GM12878 (cell line): ENCODE measurements around the gene NTF3. TPM values are rescaled to one million over a fixed set of nuclear protein-coding genes. Genes with fewer than 3 reads are reported as not detected.

Experiments used
- ATAC-seq: fragments of 200-7000 bp; cut with Tn5 transposase; 3 replicates; pipeline ENCODE4 v1.9.1; 2020; ENCODE audit warnings: mild to moderate bottlenecking, moderate library complexity
- BruUV-seq: library from RNA; stranded (reverse); fragments of 400-500 nt; replicated peaks from 2 replicates; lab custom pipeline; 2021; lab: Mats Ljungman, UMichigan
- CTCF ChIA-PET: fragments of 300-600 bp; sonication (Branson Sonifier 250); formaldehyde crosslinking; extraction: SDS; loops from one replicate; lab custom pipeline; 2021; ENCODE audit warnings: inconsistent platforms; lab: Yijun Ruan, JAX
- POLR2A ChIA-PET: fragments of 350-600 bp; formaldehyde crosslinking; extraction: SDS; loops from one replicate; lab custom pipeline; 2021; ENCODE audit warnings: inconsistent platforms; lab: Charles Lee
- RAD21 ChIA-PET: fragments of 300-600 bp; sonication (Branson Sonifier 250); formaldehyde crosslinking; loops from one replicate; lab custom pipeline; 2023; ENCODE audit warnings: antibody characterized with exemption; ENCODE audit not compliant: unreplicated experiment; lab: Charles Lee
- SMC1A ChIA-PET: fragments of 300-600 bp; sonication (Branson Sonifier 250); formaldehyde crosslinking; loops from one replicate; lab custom pipeline; 2023; ENCODE audit not compliant: unreplicated experiment, uncharacterized antibody; lab: Charles Lee
- DNase-seq: peaks from one replicate; pipeline ENCODE4 v3.0.0-alpha.2; 2011; ENCODE audit warnings: low read depth, low spot score
- FAIRE-seq: peaks from 3 replicates; lab custom pipeline; 2011; peaks lifted over from hg19 to GRCh38; lab: Jason Lieb, UNC
- H2AFZ ChIP-seq: 2 replicates; pipeline ENCODE4 v1.6.0; 2011; ENCODE audit warnings: low read depth, low read length, control low read depth; ENCODE audit not compliant: control insufficient read depth
- H3K27ac ChIP-seq: 2 replicates; pipeline ENCODE4 v1.5.1; 2011; ENCODE audit warnings: control low read depth; ENCODE audit not compliant: control insufficient read depth, insufficient read depth
- H3K27me3 ChIP-seq, 2 experiments: replicated peaks in 1 of 2; 2 replicates each; pipeline versions ENCODE4 v1.6.0 to v1.6.1; 2011; ENCODE audit warnings: low read length in 1 of 2; ENCODE audit not compliant: control insufficient read depth in 2 of 2, insufficient read depth in 2 of 2
- H3K36me3 ChIP-seq, 2 experiments: 2 replicates each; pipeline ENCODE4 v1.5.1; 2011; ENCODE audit warnings: low read length in 1 of 2; ENCODE audit not compliant: control insufficient read depth in 2 of 2, insufficient read depth in 2 of 2
- H3K4me1 ChIP-seq: 2 replicates; pipeline ENCODE4 v1.6.1; 2011; ENCODE audit warnings: mild to moderate bottlenecking, low read length, moderate library complexity, mixed read lengths; ENCODE audit not compliant: control insufficient read depth, insufficient read depth
- H3K4me2 ChIP-seq: 2 replicates; pipeline ENCODE4 v1.6.0; 2011; ENCODE audit warnings: control low read depth; ENCODE audit not compliant: control insufficient read depth, insufficient read depth
- H3K4me3 ChIP-seq: fragments of 200-600 bp; sonication (generic); 2 replicates; pipeline ENCODE4 v1.5.1; 2016
- H3K79me2 ChIP-seq: 2 replicates; pipeline ENCODE4 v1.6.0; 2011; ENCODE audit warnings: low read length; ENCODE audit not compliant: control insufficient read depth, insufficient read depth
- H3K9ac ChIP-seq: 2 replicates; pipeline ENCODE4 v1.8.0; 2011; ENCODE audit warnings: low read length, control low read depth, mixed read lengths; ENCODE audit not compliant: control insufficient read depth, insufficient read depth
- H3K9me3 ChIP-seq: replicated peaks from 3 replicates; pipeline ENCODE4 v1.5.1; 2011; ENCODE audit warnings: mild to moderate bottlenecking, low read length; ENCODE audit not compliant: control insufficient read depth, insufficient read depth
- H4K20me1 ChIP-seq: 2 replicates; pipeline ENCODE4 v1.6.0; 2011; ENCODE audit not compliant: control insufficient read depth, insufficient read depth
- EZH2 ChIP-seq: IDR thresholded peaks from 2 replicates; pipeline ENCODE4 v1.6.1; 2012; ENCODE audit warnings: low read depth, mild to moderate bottlenecking, control low read depth, inconsistent platforms, low read length, borderline replicate concordance; ENCODE audit not compliant: control insufficient read depth
- IRF3 ChIP-seq: fragments of 450-650 bp; IDR thresholded peaks from 2 replicates; pipeline ENCODE4 v1.6.1; 2014; ENCODE audit warnings: mild to moderate bottlenecking
- NFIC ChIP-seq: IDR thresholded peaks from 2 replicates; pipeline ENCODE4 v1.6.1; 2012; ENCODE audit warnings: low read depth, mild to moderate bottlenecking, inconsistent platforms, low read length, moderate library complexity
- POLR2AphosphoS5 ChIP-seq: IDR thresholded peaks from 2 replicates; pipeline ENCODE4 v1.6.1; 2011; ENCODE audit warnings: mild to moderate bottlenecking, low read length, inconsistent platforms
- STAT3 ChIP-seq: IDR thresholded peaks from 2 replicates; pipeline ENCODE4 v1.6.1; 2011; ENCODE audit warnings: low read depth, low read length, improper control_type of control experiment
- ZNF217 ChIP-seq: fragments of 450-650 bp; IDR thresholded peaks from 2 replicates; pipeline ENCODE4 v1.6.1; 2017; ENCODE audit warnings: antibody characterized with exemption, mild to moderate bottlenecking
- ZNF384 ChIP-seq: IDR thresholded peaks from 2 replicates; pipeline ENCODE4 v1.6.1; 2012; ENCODE audit warnings: low read depth, mild to moderate bottlenecking, low read length, improper control_type of control experiment, borderline replicate concordance
- WGBS: methylation state at CpG from one replicate; pipeline ENCODE4 v1.1.6; 2016; ENCODE audit warnings: low lambda C conversion rate; ENCODE audit not compliant: insufficient replicate concordance, insufficient coverage; ENCODE audit errors: missing lambda C conversion rate; 5-methylcytosine and 5-hydroxymethylcytosine counted together
- in situ Hi-C: fragments of 300-500 bp; cut with MboI; formaldehyde crosslinking; loops from 9 replicates; pipeline ENCODE4 v1.14.3; 2018; ENCODE audit warnings: mixed read lengths
- intact Hi-C: fragments of 100-400 bp; cut with micrococcal nuclease; formaldehyde crosslinking; loops from one replicate; pipeline ENCODE4 v1.14.2; 2022; ENCODE audit not compliant: unreplicated experiment
- polyA plus RNA-seq, 11 experiments: library from polyadenylated mRNA; depleted of rRNA in 4 of 11; unstranded in 6 of 11; stranded (reverse) in 5 of 11; fragments of >200 nt; fragmentation: Nextera tagmentation in 4 of 11; fragmentation: Illumina TruSeq in 1 of 11; extraction: Ambion mirVana in 4 of 11; extraction: Trizol in 1 of 11; gene quantifications; 1 replicate in 1 of 11; 2 replicates in 10 of 11; pipeline versions ENCODE4 v1.2.1 to v1.2.3, GENCODE V29; 2011 to 2016; ENCODE audit warnings: inconsistent platforms in 2 of 11, missing spikeins in 2 of 11, low read depth in 1 of 11
- total RNA-seq, 4 experiments: library from RNA; depleted of rRNA in 3 of 4; stranded (reverse); fragments of >200 nt in 3 of 4; fragmentation: Illumina TruSeq in 1 of 4; extraction: Trizol in 1 of 4; gene quantifications; 2 replicates each; pipeline versions ENCODE4 v1.2.1 to v1.2.3, GENCODE V29; 2013 to 2021
- TF ChIP-seq, protein P1 (sequence below): IDR thresholded peaks from 2 replicates; pipeline ENCODE4 v1.6.1; 2011; ENCODE audit warnings: borderline replicate concordance, low read depth, mild to moderate bottlenecking, moderate library complexity, low read length; ENCODE audit not compliant: insufficient read depth, poor library complexity, severe bottlenecking
- TF ChIP-seq, protein P2 (sequence below): fragments of 450-650 bp; IDR thresholded peaks from 2 replicates; pipeline ENCODE4 v1.6.1; 2017; ENCODE audit warnings: mild to moderate bottlenecking
- TF ChIP-seq, protein P3 (sequence below): fragments of 450-650 bp; IDR thresholded peaks from 2 replicates; pipeline ENCODE4 v1.6.1; 2018; ENCODE audit warnings: borderline replicate concordance, mild to moderate bottlenecking; ENCODE audit not compliant: partially characterized antibody

The NTF3 gene
- total and polyA plus RNA-seq, 10 of the 15 experiments (the other 5 are each of a cell fraction or from before 2014, with no cell fraction given), result 0.07 TPM; not detected in 9

GRCh38 chr12:5438671-5439200 lies 6.8 kb downstream of the NTF3 start:
- peaks cover 8% of the 10 kb centered on the region for H3K4me1 ChIP-seq
- TF ChIP-seq STAT3 (no peak), ZNF217 (no peak), POLR2AphosphoS5 (no peak), NFIC (no peak), IRF3 (no peak), EZH2 (no peak), ZNF384 (no peak)
- TF ChIP-seq, protein P1, sequence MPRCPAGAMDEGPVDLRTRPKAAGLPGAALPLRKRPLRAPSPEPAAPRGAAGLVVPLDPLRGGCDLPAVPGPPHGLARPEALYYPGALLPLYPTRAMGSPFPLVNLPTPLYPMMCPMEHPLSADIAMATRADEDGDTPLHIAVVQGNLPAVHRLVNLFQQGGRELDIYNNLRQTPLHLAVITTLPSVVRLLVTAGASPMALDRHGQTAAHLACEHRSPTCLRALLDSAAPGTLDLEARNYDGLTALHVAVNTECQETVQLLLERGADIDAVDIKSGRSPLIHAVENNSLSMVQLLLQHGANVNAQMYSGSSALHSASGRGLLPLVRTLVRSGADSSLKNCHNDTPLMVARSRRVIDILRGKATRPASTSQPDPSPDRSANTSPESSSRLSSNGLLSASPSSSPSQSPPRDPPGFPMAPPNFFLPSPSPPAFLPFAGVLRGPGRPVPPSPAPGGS, result no peak
- TF ChIP-seq, protein P2, sequence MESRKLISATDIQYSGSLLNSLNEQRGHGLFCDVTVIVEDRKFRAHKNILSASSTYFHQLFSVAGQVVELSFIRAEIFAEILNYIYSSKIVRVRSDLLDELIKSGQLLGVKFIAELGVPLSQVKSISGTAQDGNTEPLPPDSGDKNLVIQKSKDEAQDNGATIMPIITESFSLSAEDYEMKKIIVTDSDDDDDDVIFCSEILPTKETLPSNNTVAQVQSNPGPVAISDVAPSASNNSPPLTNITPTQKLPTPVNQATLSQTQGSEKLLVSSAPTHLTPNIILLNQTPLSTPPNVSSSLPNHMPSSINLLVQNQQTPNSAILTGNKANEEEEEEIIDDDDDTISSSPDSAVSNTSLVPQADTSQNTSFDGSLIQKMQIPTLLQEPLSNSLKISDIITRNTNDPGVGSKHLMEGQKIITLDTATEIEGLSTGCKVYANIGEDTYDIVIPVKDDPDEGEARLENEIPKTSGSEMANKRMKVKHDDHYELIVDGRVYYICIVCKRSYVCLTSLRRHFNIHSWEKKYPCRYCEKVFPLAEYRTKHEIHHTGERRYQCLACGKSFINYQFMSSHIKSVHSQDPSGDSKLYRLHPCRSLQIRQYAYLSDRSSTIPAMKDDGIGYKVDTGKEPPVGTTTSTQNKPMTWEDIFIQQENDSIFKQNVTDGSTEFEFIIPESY, result no peak
- TF ChIP-seq, protein P3, sequence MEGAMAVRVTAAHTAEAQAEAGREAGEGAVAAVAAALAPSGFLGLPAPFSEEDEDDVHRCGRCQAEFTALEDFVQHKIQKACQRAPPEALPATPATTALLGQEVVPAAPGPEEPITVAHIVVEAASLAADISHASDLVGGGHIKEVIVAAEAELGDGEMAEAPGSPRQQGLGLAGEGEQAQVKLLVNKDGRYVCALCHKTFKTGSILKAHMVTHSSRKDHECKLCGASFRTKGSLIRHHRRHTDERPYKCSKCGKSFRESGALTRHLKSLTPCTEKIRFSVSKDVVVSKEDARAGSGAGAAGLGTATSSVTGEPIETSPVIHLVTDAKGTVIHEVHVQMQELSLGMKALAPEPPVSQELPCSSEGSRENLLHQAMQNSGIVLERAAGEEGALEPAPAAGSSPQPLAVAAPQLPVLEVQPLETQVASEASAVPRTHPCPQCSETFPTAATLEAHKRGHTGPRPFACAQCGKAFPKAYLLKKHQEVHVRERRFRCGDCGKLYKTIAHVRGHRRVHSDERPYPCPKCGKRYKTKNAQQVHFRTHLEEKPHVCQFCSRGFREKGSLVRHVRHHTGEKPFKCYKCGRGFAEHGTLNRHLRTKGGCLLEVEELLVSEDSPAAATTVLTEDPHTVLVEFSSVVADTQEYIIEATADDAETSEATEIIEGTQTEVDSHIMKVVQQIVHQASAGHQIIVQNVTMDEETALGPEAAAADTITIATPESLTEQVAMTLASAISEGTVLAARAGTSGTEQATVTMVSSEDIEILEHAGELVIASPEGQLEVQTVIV, result no peak
- ATAC-seq, result no peak
- no TSS peak for BruUV-seq
- H4K20me1 ChIP-seq, result no peaks in the 10 kb centered on the region
- DNase-seq, result no peak
- no peaks in the 10 kb centered on the region for H3K9me3 ChIP-seq
- H3K79me2 ChIP-seq, result no peaks in the 10 kb centered on the region
- in situ Hi-C loops, result no loop called here
- SMC1A ChIA-PET, result no interaction called here
- RAD21 ChIA-PET, result no interaction called here
- no peak overlapping the region for H3K9ac ChIP-seq
- FAIRE-seq, result no peak
- 7% methylated on average over 4 of the region's 4 CpGs for WGBS
- H3K27ac ChIP-seq, result no peak overlapping the region
- POLR2A ChIA-PET, result no interaction called here
- CTCF ChIA-PET, result interaction anchor here (0.7 kb wide), 1 partner anchor 54 kb away, joined by 3 read pairs; no protein-coding TSS in a partner anchor
- H2AFZ ChIP-seq, result no peak overlapping the region
- no peaks in the 10 kb centered on the region for H3K36me3 ChIP-seq
- intact Hi-C loops, result no loop called here
- H3K4me2 ChIP-seq, result no peak overlapping the region
- no peak overlapping the region for H3K4me3 ChIP-seq
- H3K27me3 ChIP-seq, result peaks cover 4% of the 10 kb centered on the region in 2 experiments
